Breast epithelium (tissue), 4 donors: ENCODE results near the gene IKBIP. TPM values are rescaled to one million over a fixed set of nuclear protein-coding genes. Genes with fewer than 3 reads are reported as not detected.

Source experiments
- DNase-seq, 2 donors: peaks; one replicate each; pipeline ENCODE4 v3.0.0-alpha.2; 2019; ENCODE audit warnings: low spot score in 2 of 2
- H3K27ac ChIP-seq, 2 donors: fragments of 200-600 bp; sonication (generic) in 1 of 2; one replicate each; pipeline ENCODE4 v1.5.1; 2016 to 2019; ENCODE audit warnings: mild to moderate bottlenecking in 1 of 2
- H3K27me3 ChIP-seq, 2 donors: fragments of 200-600 bp; sonication (generic) in 1 of 2; one replicate each; pipeline versions ENCODE4 v1.5.1 to v1.6.0; 2017 to 2019; ENCODE audit warnings: control low read depth in 1 of 2, mild to moderate bottlenecking in 1 of 2
- H3K36me3 ChIP-seq: fragments of 200-600 bp; one replicate; pipeline ENCODE4 v1.5.1; 2019
- H3K4me1 ChIP-seq, 2 donors: fragments of 200-600 bp; sonication (generic); one replicate each; pipeline ENCODE4 v1.5.1; 2016 to 2019; ENCODE audit warnings: control low read depth in 1 of 2
- H3K4me3 ChIP-seq, 3 donors: fragments of 200-600 bp; sonication (generic); 1 replicate in 2 of 3; 2 replicates in 1 of 3; pipeline ENCODE4 v1.5.1; 2016 to 2019; ENCODE audit warnings: mild to moderate bottlenecking in 3 of 3, moderate library complexity in 2 of 3
- H3K9me3 ChIP-seq, 2 donors: fragments of 200-600 bp; sonication (generic) in 1 of 2; one replicate each; pipeline ENCODE4 v1.5.1; 2016 to 2019; ENCODE audit warnings: control low read depth in 1 of 2
- CTCF ChIP-seq, 3 donors: fragments of 450-650 bp; IDR thresholded peaks; one replicate each; pipeline ENCODE4 v1.5.1; 2016 to 2017; ENCODE audit warnings: antibody characterized with exemption in 3 of 3, mild to moderate bottlenecking in 3 of 3, moderate library complexity in 3 of 3
- POLR2A ChIP-seq: fragments of 450-650 bp; IDR thresholded peaks from one replicate; pipeline ENCODE4 v1.6.1; 2016; ENCODE audit warnings: antibody characterized with exemption, mild to moderate bottlenecking, moderate library complexity
- POLR2AphosphoS5 ChIP-seq, 3 donors: sonication (generic); formaldehyde crosslinking; IDR thresholded peaks; one replicate each; pipeline ENCODE4 v1.6.1; 2017; ENCODE audit warnings: antibody characterized with exemption in 3 of 3
- intact Hi-C: fragments of 100-400 bp; cut with DNase I; formaldehyde crosslinking; loops from one replicate; pipeline ENCODE4 v1.15.1; 2023; ENCODE audit warnings: low total_unique reads
- total RNA-seq, 3 donors: library from RNA; depleted of rRNA; stranded (reverse); fragments of >200 nt; gene quantifications; one replicate each; pipeline ENCODE4 v1.1.0, GENCODE V29; 2016

The IKBIP gene
- total RNA-seq, 3 donors from 2014 or later: 10.7 to 19.7 (median 12.3) TPM

DNA sequence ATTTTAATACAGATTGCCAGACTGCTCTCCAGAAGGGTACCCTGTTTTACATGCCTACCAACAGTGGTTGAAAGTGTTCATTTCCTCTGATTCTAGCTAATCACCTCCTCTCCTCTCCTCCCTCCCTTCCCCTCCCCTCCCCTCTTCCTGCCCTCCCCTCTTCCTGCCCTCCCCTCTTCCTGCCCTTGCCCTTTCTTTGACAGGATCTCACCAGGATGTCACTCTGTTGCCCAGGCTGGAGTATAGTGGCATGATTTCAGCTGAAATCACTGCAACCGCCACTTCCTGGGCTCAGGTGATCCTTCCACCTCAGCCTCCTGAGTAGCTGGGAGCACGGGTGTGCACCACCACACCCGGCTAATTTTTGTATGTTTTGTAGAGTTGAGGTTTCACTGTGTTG, 25.2 kb upstream of the IKBIP start:
- H3K9me3 ChIP-seq: no peaks in the 10 kb centered on the region
- no peak overlapping the region for H3K4me3 ChIP-seq
- no peaks in the 10 kb centered on the region for H3K27me3 ChIP-seq
- H3K4me1 ChIP-seq: no peaks in the 10 kb centered on the region
- TF ChIP-seq POLR2AphosphoS5 (IDR thresholded peaks at IDR 0.05): no peak
- no peak for TF ChIP-seq CTCF (IDR thresholded peaks at IDR 0.05)
- no peak for TF ChIP-seq POLR2A
- DNase-seq: no peak
- no peak overlapping the region for H3K27ac ChIP-seq
- no peaks in the 10 kb centered on the region for H3K36me3 ChIP-seq
- intact Hi-C loops: no loop called here

- no peak overlapping the region for H3K27ac ChIP-seq
- DNase-seq: no peak
- H3K4me3 ChIP-seq: no peak overlapping the region
- H3K9me3 ChIP-seq: no peaks in the 10 kb centered on the region
- H3K36me3 ChIP-seq: no peaks in the 10 kb centered on the region
- H3K4me1 ChIP-seq: no peaks in the 10 kb centered on the region
- intact Hi-C loops: no loop called here
- no peaks in the 10 kb centered on the region for H3K27me3 ChIP-seq
- TF ChIP-seq CTCF (IDR thresholded peaks at IDR 0.05) (no peak), POLR2AphosphoS5 (IDR thresholded peaks at IDR 0.05) (no peak), POLR2A (no peak)
Observed at GRCh38 chr12:98660521-98660920, 15.9 kb upstream of the IKBIP start.

DNA sequence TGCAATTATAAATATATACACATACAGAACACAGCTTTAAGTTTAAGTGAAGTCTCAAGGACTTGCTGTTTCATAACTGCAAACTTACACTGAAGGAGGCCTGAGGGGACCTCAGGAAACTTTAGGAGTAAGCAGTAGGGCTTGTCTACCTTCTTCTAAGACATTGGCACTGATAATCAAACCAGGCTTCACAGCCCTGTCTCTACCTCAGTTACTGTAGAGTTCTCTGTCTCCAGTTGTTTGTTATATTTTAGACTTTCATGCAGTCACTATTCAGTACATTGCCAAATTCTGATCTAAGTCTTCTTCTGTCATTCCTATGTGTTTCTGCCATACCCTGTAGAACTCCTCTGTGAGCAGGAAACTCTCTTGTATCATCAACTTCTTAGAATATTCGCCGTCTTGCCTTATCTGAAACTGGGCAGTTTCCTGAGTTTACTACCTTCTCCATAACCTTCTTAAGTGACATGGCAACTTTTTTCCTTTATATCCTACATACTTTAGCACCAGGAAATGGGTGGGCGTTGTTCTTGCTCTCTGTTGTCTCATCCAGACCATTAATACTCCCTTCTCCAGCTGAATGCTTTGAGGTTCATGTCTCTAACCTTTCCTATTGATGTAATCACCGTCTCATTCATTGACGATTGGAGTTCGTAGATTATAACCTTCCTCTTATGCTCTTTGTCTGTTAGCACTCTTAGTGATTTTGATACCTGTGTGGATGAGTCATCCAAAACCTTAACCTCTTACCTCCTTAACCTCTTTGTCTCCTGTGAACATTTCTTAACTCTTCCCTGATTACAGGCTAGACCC, 11.9 kb upstream of the IKBIP start:
- no peak for TF ChIP-seq CTCF (IDR thresholded peaks at IDR 0.05)
- no peak for TF ChIP-seq POLR2A
- TF ChIP-seq POLR2AphosphoS5 (IDR thresholded peaks at IDR 0.05): no peak
- intact Hi-C loops: no loop called here
- no peaks in the 10 kb centered on the region for H3K4me1 ChIP-seq
- no peaks in the 10 kb centered on the region for H3K27me3 ChIP-seq
- H3K9me3 ChIP-seq: no peaks in the 10 kb centered on the region
- H3K36me3 ChIP-seq: no peaks in the 10 kb centered on the region
- no peak overlapping the region for H3K27ac ChIP-seq
- DNase-seq: no peak
- no peak overlapping the region for H3K4me3 ChIP-seq

- Histone ChIP-seq H3K36me3 (peaks cover 5% of the 10 kb centered on the region), H3K9me3 (no peaks in the 10 kb centered on the region), H3K27me3 (no peaks in the 10 kb centered on the region), H3K4me1 (no peaks in the 10 kb centered on the region), H3K4me3 (no peak overlapping the region), H3K27ac (no peak overlapping the region)
- intact Hi-C loops: no loop called here
- peak in 2 of 3 donors; percentile 29 to 58 for TF ChIP-seq CTCF (IDR thresholded peaks at IDR 0.05)
- no peak for TF ChIP-seq POLR2A
- DNase-seq: no peak
Observed at GRCh38 chr12:98653866-98654493, 9.4 kb upstream of the IKBIP start.

GRCh38 chr12:98651328-98651727, 6.7 kb upstream of the IKBIP start:
- Histone ChIP-seq H3K4me1 (no peaks in the 10 kb centered on the region), H3K36me3 (peaks cover 5% of the 10 kb centered on the region), H3K27me3 (no peaks in the 10 kb centered on the region), H3K4me3 (no peak overlapping the region), H3K27ac (no peak overlapping the region), H3K9me3 (no peaks in the 10 kb centered on the region)
- intact Hi-C loops: no loop called here
- no peak for DNase-seq
- TF ChIP-seq POLR2A (no peak), POLR2AphosphoS5 (IDR thresholded peaks at IDR 0.05) (no peak), CTCF (IDR thresholded peaks at IDR 0.05) (no peak)
